Fibroblast of villous mesenchyme (primary cell): ENCODE data around the gene CDIP1. TPM values are rescaled to one million over a fixed set of nuclear protein-coding genes. Genes with fewer than 3 reads are reported as not detected.

Experiments
- DNase-seq: peaks from one replicate; pipeline ENCODE4 v3.0.0-alpha.2; 2010; ENCODE audit warnings: low read depth
- H3K4me3 ChIP-seq: 2 replicates; pipeline ENCODE4 v1.5.1; 2011; ENCODE audit warnings: low read depth, mild to moderate bottlenecking, low read length
- total RNA-seq: library from RNA; depleted of rRNA; stranded (reverse); fragments of >200 nt; gene quantifications from 2 replicates; pipeline ENCODE4 v1.2.3, GENCODE V29; 2012
- TF ChIP-seq, protein P1 (sequence below): IDR thresholded peaks from 2 replicates; pipeline ENCODE4 v1.5.1; 2012; ENCODE audit warnings: low read depth, mild to moderate bottlenecking, low read length; ENCODE audit not compliant: insufficient read depth

The CDIP1 gene
- total RNA-seq, 1 donor = 16.8 TPM

DNA sequence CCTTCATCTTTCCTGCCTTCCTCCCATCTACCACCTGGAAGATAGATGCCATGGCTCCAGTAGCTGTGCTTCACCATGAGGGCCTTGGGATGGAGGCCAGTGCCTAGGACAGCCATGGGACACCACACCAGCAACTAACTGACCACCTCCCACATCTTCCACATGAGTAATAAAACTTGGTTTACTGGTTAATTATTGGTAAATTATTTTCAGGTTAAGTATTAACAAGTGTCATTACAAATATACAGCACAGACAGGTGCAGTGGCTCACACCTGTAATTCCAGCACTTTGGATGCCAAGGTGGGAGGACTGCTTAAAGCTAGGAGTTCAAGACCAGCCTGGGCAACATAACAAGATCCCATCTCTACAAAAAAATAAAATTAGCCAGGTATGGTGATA lies 14.0 kb downstream of the CDIP1 start:
- H3K4me3 ChIP-seq = no peak overlapping the region
- TF ChIP-seq, protein P1, sequence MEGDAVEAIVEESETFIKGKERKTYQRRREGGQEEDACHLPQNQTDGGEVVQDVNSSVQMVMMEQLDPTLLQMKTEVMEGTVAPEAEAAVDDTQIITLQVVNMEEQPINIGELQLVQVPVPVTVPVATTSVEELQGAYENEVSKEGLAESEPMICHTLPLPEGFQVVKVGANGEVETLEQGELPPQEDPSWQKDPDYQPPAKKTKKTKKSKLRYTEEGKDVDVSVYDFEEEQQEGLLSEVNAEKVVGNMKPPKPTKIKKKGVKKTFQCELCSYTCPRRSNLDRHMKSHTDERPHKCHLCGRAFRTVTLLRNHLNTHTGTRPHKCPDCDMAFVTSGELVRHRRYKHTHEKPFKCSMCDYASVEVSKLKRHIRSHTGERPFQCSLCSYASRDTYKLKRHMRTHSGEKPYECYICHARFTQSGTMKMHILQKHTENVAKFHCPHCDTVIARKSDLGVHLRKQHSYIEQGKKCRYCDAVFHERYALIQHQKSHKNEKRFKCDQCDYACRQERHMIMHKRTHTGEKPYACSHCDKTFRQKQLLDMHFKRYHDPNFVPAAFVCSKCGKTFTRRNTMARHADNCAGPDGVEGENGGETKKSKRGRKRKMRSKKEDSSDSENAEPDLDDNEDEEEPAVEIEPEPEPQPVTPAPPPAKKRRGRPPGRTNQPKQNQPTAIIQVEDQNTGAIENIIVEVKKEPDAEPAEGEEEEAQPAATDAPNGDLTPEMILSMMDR = no peak
- no peak for DNase-seq

DNA sequence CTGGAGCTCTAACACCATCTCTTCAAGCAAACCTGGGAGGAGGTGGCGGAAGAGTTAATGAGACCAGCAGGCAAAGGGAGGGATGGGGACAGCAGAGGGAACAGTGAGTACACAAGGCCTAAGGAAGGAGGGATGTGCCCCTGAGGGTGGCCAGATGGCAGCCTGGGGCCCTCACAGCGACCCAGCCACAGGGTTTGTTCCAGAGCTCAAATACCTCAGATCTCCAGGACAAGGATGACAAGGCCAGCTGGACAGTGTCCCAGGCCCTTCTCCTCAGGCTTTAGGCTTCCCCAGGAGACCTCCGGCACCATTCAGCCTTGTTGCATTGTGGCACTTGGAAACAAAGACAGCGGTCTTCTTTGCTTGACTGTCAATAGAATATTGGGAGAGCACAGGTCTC lies 14.9 kb downstream of the CDIP1 start:
- no peak overlapping the region for H3K4me3 ChIP-seq
- TF ChIP-seq, protein P1 = no peak
- DNase-seq = no peak

DNA sequence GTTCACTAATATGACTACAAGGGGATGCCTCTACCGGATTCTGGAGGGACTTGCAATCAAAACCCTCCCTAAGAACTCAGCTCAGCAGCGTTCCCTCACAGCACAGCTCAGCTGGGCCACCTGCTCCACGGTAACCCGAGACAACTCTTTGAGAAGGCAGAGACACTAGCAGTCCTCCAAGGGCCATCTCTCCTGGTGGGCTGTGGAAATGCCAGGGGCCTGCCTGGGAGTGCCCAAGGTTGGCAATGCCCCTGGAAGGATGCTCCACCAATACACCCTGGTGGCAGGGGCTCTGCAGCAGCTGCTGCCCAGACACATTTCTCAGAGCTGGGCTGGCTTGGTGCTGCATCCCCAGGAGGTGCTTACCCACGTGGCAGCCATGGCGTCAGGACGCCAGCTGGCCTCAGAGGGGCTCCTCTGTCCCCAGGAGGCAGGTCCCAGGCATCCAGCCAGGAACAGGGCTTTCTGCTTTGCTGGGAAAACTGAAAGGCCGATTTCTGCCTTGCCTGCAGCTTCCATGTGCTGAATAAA lies 16.5 kb downstream of the CDIP1 start:
- TF ChIP-seq, protein P1 = no peak
- peak; percentile 43 for DNase-seq
- no peak overlapping the region for H3K4me3 ChIP-seq

DNA sequence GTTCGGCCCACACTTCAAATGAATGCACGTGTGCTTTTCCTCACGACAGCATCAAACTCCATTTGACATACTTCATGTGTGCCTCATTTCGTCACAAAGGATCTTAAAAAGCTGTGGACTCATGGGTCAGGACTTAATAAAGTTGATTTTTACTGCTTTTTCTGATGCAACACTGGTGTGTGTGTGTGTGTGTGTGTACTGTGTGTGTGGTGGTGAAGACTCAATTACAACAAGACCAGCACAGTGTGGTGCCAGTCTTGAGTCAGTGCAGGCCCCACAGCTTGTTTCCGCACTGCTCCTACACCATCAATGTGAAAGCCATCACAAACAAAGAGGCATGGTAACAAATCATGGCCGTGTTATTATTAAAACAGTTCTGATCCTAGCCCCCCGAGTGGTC lies 17.7 kb downstream of the CDIP1 start:
- DNase-seq = peak; percentile 56
- TF ChIP-seq, protein P1 = no peak
- no peak overlapping the region for H3K4me3 ChIP-seq

DNA sequence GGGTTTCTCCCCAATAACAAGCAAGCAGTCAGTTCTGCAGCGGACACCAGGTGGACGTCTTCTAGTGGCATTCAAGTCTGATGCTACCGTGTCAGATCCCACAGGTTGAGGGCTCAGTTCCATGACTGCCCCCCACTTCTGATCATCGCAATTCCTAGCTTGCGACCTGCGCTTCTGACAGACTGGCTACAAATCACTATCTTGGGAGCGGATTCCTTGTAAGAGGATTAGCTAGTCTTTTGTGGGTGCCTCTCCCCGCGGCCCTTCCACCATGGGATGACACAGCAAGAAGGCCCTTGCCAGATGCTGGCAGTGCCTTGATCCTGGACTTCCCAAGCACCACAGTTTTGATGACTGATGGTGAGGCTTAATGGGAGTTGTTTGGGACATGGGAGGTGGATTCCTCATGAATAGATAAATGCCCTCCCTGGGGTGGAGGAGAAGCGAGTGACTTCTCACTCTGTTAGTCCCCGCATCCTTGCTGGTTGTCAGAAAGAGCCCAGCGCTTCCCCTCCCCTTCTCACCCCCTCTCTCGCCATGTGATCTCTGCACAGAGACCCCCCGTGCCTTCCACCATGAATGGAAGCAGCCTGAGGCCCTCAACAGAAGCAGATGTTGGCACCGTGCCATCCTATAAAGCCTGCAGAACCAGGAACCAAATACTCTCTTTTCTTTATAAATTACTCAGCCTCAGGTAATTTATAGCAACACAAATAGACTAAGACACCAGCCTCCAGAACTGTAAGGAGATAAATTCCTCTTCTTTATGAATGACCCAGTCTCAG lies 19.1 kb downstream of the CDIP1 start:
- no peak for DNase-seq
- no peak overlapping the region for H3K4me3 ChIP-seq
- TF ChIP-seq, protein P1 = no peak

DNA sequence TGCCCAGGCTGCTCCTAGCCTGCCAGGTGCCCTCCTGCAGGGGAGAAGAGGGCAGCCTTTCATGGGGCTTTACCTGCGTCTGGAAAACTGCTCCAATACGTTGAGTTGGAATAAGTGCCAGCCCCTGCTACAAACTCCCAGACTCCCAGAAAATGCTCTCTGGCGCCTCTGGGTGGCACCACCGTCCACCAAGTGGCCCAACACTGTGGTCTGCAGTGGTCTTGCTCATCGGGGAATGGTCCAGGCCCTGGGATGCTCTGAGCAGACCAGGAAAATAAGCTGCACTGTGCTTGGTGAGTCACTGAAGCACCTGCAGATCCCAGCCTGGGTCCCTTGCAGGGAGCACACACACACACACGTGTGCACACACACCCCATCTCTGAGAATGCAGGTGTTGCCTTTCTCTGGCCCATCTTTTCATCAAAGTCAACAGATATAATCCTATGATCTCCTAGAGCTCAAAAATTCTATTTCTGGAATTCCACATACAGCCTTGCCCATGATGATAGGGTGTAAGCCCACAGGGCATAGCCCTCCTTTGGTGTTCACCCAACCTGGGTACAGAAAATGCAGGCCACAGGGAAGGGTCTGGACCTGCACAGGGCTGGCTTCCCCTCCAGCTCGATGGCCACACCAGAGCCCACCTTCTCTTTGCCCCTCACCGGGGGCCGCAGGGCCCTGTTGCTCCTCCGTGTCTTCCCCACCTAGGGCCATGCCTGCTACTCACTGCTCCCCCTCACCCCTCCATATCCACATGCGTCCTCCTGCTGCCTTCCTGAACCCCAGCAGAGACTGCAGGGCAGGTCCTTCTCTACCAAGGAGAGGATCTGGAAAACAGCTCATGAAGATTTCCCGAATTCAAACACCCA lies 20.5 kb downstream of the CDIP1 start:
- H3K4me3 ChIP-seq = no peak overlapping the region
- TF ChIP-seq, protein P1 = peak; percentile 81
- DNase-seq = peak; percentile 37
